Fibroblast of lung (primary cell): Measurements from ENCODE around the gene SLC24A4. TPM values are rescaled to one million over a fixed set of nuclear protein-coding genes. Genes with fewer than 3 reads are reported as not detected.

Source experiments
- DNase-seq, 2 donors: peaks; one replicate each; pipeline versions ENCODE4 v3.0.0 to v3.0.0-alpha.2; 2010; ENCODE audit warnings: low read depth in 2 of 2
- H2AFZ ChIP-seq: 2 replicates; pipeline ENCODE4 v1.5.1; 2012; ENCODE audit warnings: low read length, control low read depth, inconsistent platforms
- H3K27ac ChIP-seq: 2 replicates; pipeline ENCODE4 v1.5.1; 2011; ENCODE audit warnings: low read length, control low read depth; ENCODE audit not compliant: insufficient read depth
- H3K27me3 ChIP-seq: 2 replicates; pipeline ENCODE4 v1.5.1; 2011; ENCODE audit warnings: mild to moderate bottlenecking, low read length; ENCODE audit not compliant: control insufficient read depth, insufficient read depth
- H3K36me3 ChIP-seq: 2 replicates; pipeline ENCODE4 v1.5.1; 2011; ENCODE audit warnings: low read length; ENCODE audit not compliant: control insufficient read depth, insufficient read depth
- H3K4me1 ChIP-seq: 2 replicates; pipeline ENCODE4 v1.5.1; 2011; ENCODE audit warnings: low read length; ENCODE audit not compliant: control insufficient read depth, insufficient read depth; ENCODE audit errors: extremely low read depth
- H3K4me2 ChIP-seq: 2 replicates; pipeline ENCODE4 v1.5.1; 2011; ENCODE audit warnings: low read length, control low read depth; ENCODE audit not compliant: insufficient read depth; ENCODE audit errors: extremely low read depth
- H3K4me3 ChIP-seq, 4 experiments: fragments of 200-600 bp in 1 of 4; sonication (generic) in 1 of 4; replicated peaks in 1 of 4; 2 replicates each; pipeline ENCODE4 v1.5.1; 2011 to 2016; ENCODE audit warnings: low read length in 4 of 4, low read depth in 3 of 4, mild to moderate bottlenecking in 3 of 4, control low read depth in 2 of 4, inconsistent platforms in 1 of 4, mixed read lengths in 1 of 4; ENCODE audit not compliant: insufficient read depth in 1 of 4; ENCODE audit errors: control extremely low read depth in 1 of 4
- H3K79me2 ChIP-seq: 2 replicates; pipeline ENCODE4 v1.5.1; 2012; ENCODE audit warnings: mild to moderate bottlenecking, low read length, inconsistent platforms; ENCODE audit not compliant: control insufficient read depth, insufficient read depth
- H3K9ac ChIP-seq: 2 replicates; pipeline ENCODE4 v1.5.1; 2011; ENCODE audit warnings: mild to moderate bottlenecking, low read length, control low read depth; ENCODE audit not compliant: insufficient read depth
- H3K9me3 ChIP-seq: 2 replicates; pipeline ENCODE4 v1.5.1; 2012; ENCODE audit warnings: low read depth, low read length; ENCODE audit not compliant: control insufficient read depth, insufficient read depth
- H4K20me1 ChIP-seq: 2 replicates; pipeline ENCODE4 v1.5.1; 2011; ENCODE audit warnings: low read length; ENCODE audit not compliant: control insufficient read depth, insufficient read depth; ENCODE audit errors: extremely low read depth
- EZH2 ChIP-seq: IDR thresholded peaks from 2 replicates; pipeline ENCODE4 v1.5.1; 2012; ENCODE audit warnings: low read length, control low read depth, mild to moderate bottlenecking; ENCODE audit errors: missing control alignments
- polyA plus RNA-seq, 2 donors: library from polyadenylated mRNA; depleted of rRNA in 1 of 2; stranded (reverse) in 1 of 2; unstranded in 1 of 2; fragments of >200 nt; gene quantifications; 2 replicates each; pipeline ENCODE4 v1.2.1, GENCODE V29; 2011 to 2012; ENCODE audit warnings: missing spikeins in 1 of 2
- total RNA-seq: library from RNA; depleted of rRNA; stranded (reverse); fragments of >200 nt; gene quantifications from 2 replicates; pipeline ENCODE4 v1.2.1, GENCODE V29; 2014
- TF ChIP-seq, protein P1 (sequence below), 2 donors: IDR thresholded peaks in 1 of 2; conservative IDR thresholded peaks in 1 of 2; 1 replicate in 1 of 2; 2 replicates in 1 of 2; pipeline ENCODE4 v1.5.1; 2011 to 2012; ENCODE audit warnings: low read length in 2 of 2, control low read depth in 1 of 2, inconsistent platforms in 1 of 2, low read depth in 1 of 2, mild to moderate bottlenecking in 1 of 2

Gene SLC24A4
- total and polyA plus RNA-seq, 2 donors (not counting 1 experiment from before 2014, with no cell fraction given) = 0.03 TPM; not detected in 1

GRCh38 chr14:92414690-92415445, 91.9 kb downstream of the SLC24A4 start:
- no peaks in the 10 kb centered on the region for H3K4me1 ChIP-seq
- no peak overlapping the region for H2AFZ ChIP-seq
- no peak overlapping the region for H3K27ac ChIP-seq
- no peaks in the 10 kb centered on the region for H3K79me2 ChIP-seq
- no peaks in the 10 kb centered on the region for H3K36me3 ChIP-seq
- TF ChIP-seq EZH2 = no peak
- TF ChIP-seq, protein P1, sequence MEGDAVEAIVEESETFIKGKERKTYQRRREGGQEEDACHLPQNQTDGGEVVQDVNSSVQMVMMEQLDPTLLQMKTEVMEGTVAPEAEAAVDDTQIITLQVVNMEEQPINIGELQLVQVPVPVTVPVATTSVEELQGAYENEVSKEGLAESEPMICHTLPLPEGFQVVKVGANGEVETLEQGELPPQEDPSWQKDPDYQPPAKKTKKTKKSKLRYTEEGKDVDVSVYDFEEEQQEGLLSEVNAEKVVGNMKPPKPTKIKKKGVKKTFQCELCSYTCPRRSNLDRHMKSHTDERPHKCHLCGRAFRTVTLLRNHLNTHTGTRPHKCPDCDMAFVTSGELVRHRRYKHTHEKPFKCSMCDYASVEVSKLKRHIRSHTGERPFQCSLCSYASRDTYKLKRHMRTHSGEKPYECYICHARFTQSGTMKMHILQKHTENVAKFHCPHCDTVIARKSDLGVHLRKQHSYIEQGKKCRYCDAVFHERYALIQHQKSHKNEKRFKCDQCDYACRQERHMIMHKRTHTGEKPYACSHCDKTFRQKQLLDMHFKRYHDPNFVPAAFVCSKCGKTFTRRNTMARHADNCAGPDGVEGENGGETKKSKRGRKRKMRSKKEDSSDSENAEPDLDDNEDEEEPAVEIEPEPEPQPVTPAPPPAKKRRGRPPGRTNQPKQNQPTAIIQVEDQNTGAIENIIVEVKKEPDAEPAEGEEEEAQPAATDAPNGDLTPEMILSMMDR (conservative IDR thresholded peaks at IDR 0.05 in 1 of 2, IDR thresholded peaks at IDR 0.05 in 1 of 2; ENCODE audit: low read depth in 1 of 2, low read length in 2 of 2) = no peak
- H3K4me2 ChIP-seq = no peak overlapping the region
- DNase-seq = no peak
- H3K27me3 ChIP-seq = peaks cover 2% of the 10 kb centered on the region
- H3K9ac ChIP-seq = no peak overlapping the region
- H3K4me3 ChIP-seq = no peak overlapping the region
- H4K20me1 ChIP-seq = no peaks in the 10 kb centered on the region
- no peaks in the 10 kb centered on the region for H3K9me3 ChIP-seq

DNA sequence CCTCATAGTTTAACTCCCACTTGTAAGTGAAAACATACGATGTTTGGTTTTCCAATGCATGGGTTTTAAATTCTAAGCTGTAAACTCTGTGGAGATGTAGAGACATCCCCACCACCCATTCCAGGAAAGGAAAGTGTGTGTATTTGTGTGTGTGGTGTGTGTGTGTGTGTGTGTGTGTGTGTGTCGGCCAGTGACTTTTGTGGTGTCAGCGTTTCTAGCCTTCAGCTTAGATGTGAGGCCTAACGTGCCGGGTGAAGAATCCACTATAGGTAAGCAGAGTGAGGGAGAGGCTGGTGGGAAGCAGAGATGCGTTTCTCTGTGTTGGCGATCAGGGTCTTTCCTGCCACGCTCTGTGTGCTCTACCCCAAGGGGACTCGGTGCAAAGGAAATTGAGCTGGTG, 93.0 kb downstream of the SLC24A4 start:
- Histone ChIP-seq H3K4me3 (no peak overlapping the region), H3K36me3 (no peaks in the 10 kb centered on the region), H3K79me2 (no peaks in the 10 kb centered on the region), H3K4me1 (no peaks in the 10 kb centered on the region), H3K27ac (no peak overlapping the region), H2AFZ (no peak overlapping the region), H4K20me1 (no peaks in the 10 kb centered on the region), H3K4me2 (no peak overlapping the region), H3K9ac (no peak overlapping the region), H3K27me3 (peaks cover 2% of the 10 kb centered on the region), H3K9me3 (no peaks in the 10 kb centered on the region)
- DNase-seq = no peak
- no peak for TF ChIP-seq EZH2
- TF ChIP-seq, protein P1 (conservative IDR thresholded peaks at IDR 0.05 in 1 of 2, IDR thresholded peaks at IDR 0.05 in 1 of 2; ENCODE audit: low read depth in 1 of 2, low read length in 2 of 2) = no peak

GRCh38 chr14:92416544-92416943, 93.6 kb downstream of the SLC24A4 start:
- no peak overlapping the region for H3K4me2 ChIP-seq
- H4K20me1 ChIP-seq = no peaks in the 10 kb centered on the region
- peaks cover 2% of the 10 kb centered on the region for H3K27me3 ChIP-seq
- no peaks in the 10 kb centered on the region for H3K36me3 ChIP-seq
- H3K79me2 ChIP-seq = no peaks in the 10 kb centered on the region
- no peak overlapping the region for H2AFZ ChIP-seq
- H3K4me1 ChIP-seq = no peaks in the 10 kb centered on the region
- TF ChIP-seq, protein P1 (conservative IDR thresholded peaks at IDR 0.05 in 1 of 2, IDR thresholded peaks at IDR 0.05 in 1 of 2; ENCODE audit: low read depth in 1 of 2, low read length in 2 of 2) = no peak
- no peak for TF ChIP-seq EZH2
- no peaks in the 10 kb centered on the region for H3K9me3 ChIP-seq
- H3K9ac ChIP-seq = no peak overlapping the region
- H3K27ac ChIP-seq = no peak overlapping the region
- no peak for DNase-seq
- no peak overlapping the region for H3K4me3 ChIP-seq
